NCI-H146 (cell line): ENCODE data around the gene KLK12.

Experiments used
- DNase-seq: peaks from one replicate; lab custom pipeline; 2025; lab: John Stamatoyannopoulos, UW

The KLK12 gene

DNA sequence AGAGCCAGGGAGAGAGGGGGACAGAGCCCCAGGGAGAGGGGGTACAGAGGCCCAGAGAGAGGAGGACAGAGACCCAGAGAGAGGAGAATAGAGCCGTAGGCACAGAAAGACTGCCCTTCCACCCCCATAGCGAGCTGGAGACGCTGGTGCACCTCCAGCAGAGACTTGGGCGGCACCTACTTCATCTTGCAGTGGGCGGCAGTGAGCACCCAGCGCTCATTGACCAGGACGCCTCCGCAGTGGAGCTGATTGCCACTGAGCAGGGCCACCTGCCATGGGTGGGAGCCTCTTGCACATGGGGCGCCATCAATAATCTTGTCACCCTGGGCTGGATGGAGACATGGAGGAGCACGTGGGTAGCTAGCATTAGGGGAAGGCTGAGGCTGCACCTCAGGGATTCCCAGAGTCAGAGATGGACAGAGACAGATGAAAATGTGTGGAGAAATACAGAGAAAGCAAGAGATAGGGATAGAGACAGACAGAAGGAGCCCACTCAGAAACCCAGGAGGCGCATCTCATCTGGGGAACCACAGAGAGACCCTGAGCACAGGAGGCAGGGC lies 53.1 kb downstream of the KLK12 start:
- no peak for DNase-seq

GRCh38 chr19:50980208-50980607 lies 54.6 kb downstream of the KLK12 start:
- no peak for DNase-seq

DNA sequence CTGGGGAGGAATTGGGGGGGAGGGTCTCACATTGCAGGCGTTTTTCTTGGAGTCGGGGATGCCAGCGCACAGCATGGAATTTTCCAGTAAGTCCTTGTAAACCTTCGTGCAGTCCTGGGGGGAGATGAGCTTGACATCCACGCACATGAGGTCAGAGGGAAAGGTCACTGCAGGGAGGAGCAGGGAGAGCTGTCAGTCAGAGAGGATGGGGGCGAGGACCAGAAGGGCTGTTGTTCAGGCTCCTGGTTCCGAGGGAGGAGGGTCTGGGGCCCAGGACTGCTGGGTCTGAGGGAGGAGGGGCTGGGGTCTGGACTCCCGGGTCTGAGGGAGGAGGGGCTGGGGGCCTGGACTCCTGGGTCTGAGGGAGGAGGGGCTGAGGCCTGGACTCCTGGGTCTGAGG lies 55.0 kb downstream of the KLK12 start:
- no peak for DNase-seq
